Right atrium auricular region (tissue), 2 donors: ENCODE data around the gene P2RX5. TPM values are rescaled to one million over a fixed set of nuclear protein-coding genes. Genes with fewer than 3 reads are reported as not detected.
A peak's percentile ranks its signal among the peaks of the same experiment; 100 is the strongest.

Experiments
- DNase-seq: peaks from one replicate; pipeline ENCODE4 v3.0.0-alpha.2; 2019; ENCODE audit warnings: low spot score
- H3K27ac ChIP-seq, 2 donors: fragments of 200-600 bp; sonication (generic); 1 replicate in 1 of 2; 2 replicates in 1 of 2; pipeline ENCODE4 v1.5.1; 2016 to 2019
- H3K27me3 ChIP-seq, 2 donors: fragments of 200-600 bp; sonication (generic); one replicate each; pipeline versions ENCODE4 v1.5.1 to v1.6.0; 2017 to 2019
- H3K36me3 ChIP-seq: fragments of 200-600 bp; sonication (generic); one replicate; pipeline ENCODE4 v1.5.1; 2016
- H3K4me1 ChIP-seq, 2 donors: fragments of 200-600 bp; sonication (generic); one replicate each; pipeline versions ENCODE4 v1.5.1 to v1.6.0; 2017 to 2019
- H3K4me3 ChIP-seq, 2 donors: fragments of 200-600 bp; sonication (generic); 1 replicate in 1 of 2; 2 replicates in 1 of 2; pipeline ENCODE4 v1.5.1; 2017 to 2019; ENCODE audit warnings: mild to moderate bottlenecking in 1 of 2, moderate library complexity in 1 of 2
- H3K9me3 ChIP-seq, 2 donors: fragments of 200-600 bp; sonication (generic); one replicate each; pipeline ENCODE4 v1.5.1; 2019
- CTCF ChIP-seq, 2 donors: fragments of 200-600 bp; sonication (generic); IDR thresholded peaks; one replicate each; pipeline ENCODE4 v1.5.1; 2019; ENCODE audit warnings: antibody characterized with exemption in 2 of 2
- total RNA-seq, 2 donors: library from RNA; depleted of rRNA; stranded (reverse); fragments of >200 nt; gene quantifications; one replicate each; pipeline ENCODE4 v1.1.0, GENCODE V29; 2016

The P2RX5 gene
- total RNA-seq, 2 donors from 2014 or later = 5.4 to 8.1 TPM

GRCh38 chr17:3660311-3660891 lies 35.6 kb downstream of the P2RX5 start:
- TF ChIP-seq CTCF (IDR thresholded peaks at IDR 0.05) = no peak
- Histone ChIP-seq H3K27ac (peak overlapping the region; percentile 57 to 80), H3K27me3 (no peaks in the 10 kb centered on the region), H3K36me3 (peaks cover 22% of the 10 kb centered on the region), H3K4me3 (no peak overlapping the region), H3K9me3 (no peaks in the 10 kb centered on the region), H3K4me1 (peaks cover 0 to 37% of the 10 kb centered on the region in 2 donors)
- DNase-seq = no peak

- Histone ChIP-seq H3K4me1 (peaks cover 0 to 31% of the 10 kb centered on the region in 2 donors), H3K27ac (peak overlapping the region; percentile 57 to 80), H3K27me3 (no peaks in the 10 kb centered on the region), H3K9me3 (no peaks in the 10 kb centered on the region), H3K36me3 (peaks cover 19% of the 10 kb centered on the region), H3K4me3 (no peak overlapping the region)
- DNase-seq = peak; percentile 86
- peak in 1 of 2 donors; percentile 22 for TF ChIP-seq CTCF (IDR thresholded peaks at IDR 0.05)
Measured at GRCh38 chr17:3659541-3660111, 36.3 kb downstream of the P2RX5 start.

GRCh38 chr17:3658784-3659449 lies 37.0 kb downstream of the P2RX5 start:
- H3K27me3 ChIP-seq = no peaks in the 10 kb centered on the region
- TF ChIP-seq CTCF (IDR thresholded peaks at IDR 0.05) = no peak
- peaks cover 12% of the 10 kb centered on the region for H3K36me3 ChIP-seq
- H3K27ac ChIP-seq = peak overlapping the region; percentile 57 to 80
- no peaks in the 10 kb centered on the region for H3K9me3 ChIP-seq
- no peak for DNase-seq
- peaks cover 0 to 31% of the 10 kb centered on the region in 2 donors for H3K4me1 ChIP-seq
- H3K4me3 ChIP-seq = no peak overlapping the region

- DNase-seq = no peak
- Histone ChIP-seq H3K4me3 (no peak overlapping the region), H3K9me3 (no peaks in the 10 kb centered on the region), H3K36me3 (peaks cover 4% of the 10 kb centered on the region), H3K4me1 (peaks cover 0 to 31% of the 10 kb centered on the region in 2 donors), H3K27me3 (no peaks in the 10 kb centered on the region), H3K27ac (peak overlapping the region in 1 of 2 donors; percentile 80)
- no peak for TF ChIP-seq CTCF (IDR thresholded peaks at IDR 0.05)
Measured at GRCh38 chr17:3657874-3658783, 37.8 kb downstream of the P2RX5 start.

DNA sequence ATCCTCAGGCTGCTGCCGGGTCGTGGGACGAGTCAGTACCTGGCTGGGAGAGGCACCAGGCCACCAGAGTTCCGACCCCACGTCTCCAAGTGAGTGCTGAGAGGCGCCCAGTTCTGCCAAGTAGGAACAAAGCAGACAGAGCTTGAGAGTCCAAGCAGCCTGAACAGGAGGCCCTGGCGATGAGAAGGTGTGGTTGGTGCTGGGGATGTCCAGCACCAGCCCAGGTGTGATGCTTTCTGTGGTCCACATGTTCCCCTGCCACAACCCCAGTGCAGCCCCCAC lies 38.4 kb downstream of the P2RX5 start:
- H3K27me3 ChIP-seq = no peaks in the 10 kb centered on the region
- H3K36me3 ChIP-seq = no peaks in the 10 kb centered on the region
- H3K9me3 ChIP-seq = no peaks in the 10 kb centered on the region
- TF ChIP-seq CTCF (IDR thresholded peaks at IDR 0.05) = no peak
- DNase-seq = no peak
- no peak overlapping the region for H3K4me3 ChIP-seq
- H3K4me1 ChIP-seq = peaks cover 0 to 31% of the 10 kb centered on the region in 2 donors
- no peak overlapping the region for H3K27ac ChIP-seq
